ENCODE data around the gene SMC6.

SMC6 gene

GRCh38 chr2:17616405-17616804 lies 137.2 kb downstream of the SMC6 start:
- DNase-seq (ENCODE audit: low read depth in 3 of 3), result no peak

DNA sequence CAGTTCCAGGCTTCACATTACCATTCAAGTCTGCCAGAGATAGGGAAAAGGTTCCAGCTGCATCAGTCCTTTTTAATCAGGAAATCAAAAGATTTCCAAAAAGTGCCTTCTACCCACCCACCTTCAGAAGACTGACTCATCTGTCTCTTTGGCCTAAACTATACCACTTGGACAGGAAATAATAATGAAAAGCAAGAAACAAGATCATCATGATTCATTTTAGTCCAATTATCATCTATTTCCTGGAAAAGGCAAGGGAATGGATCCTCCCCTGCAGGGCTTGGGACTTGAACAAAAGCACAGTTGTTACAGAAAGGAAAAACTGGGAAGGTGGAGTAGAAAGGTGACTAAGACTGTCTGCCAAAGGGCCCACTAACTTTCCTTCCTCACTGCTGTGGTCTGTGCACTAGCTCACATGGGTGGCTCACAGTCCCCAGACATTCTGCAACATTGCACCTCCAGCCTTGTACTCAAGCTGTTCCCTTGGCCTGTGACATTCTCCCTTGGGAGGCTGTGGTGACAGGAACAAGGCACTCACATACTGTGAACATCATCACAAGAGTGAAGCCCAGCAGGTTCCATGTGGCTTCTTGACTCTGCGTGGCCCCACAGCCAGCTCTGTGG lies 137.8 kb downstream of the SMC6 start:
- DNase-seq (ENCODE audit: low read depth in 3 of 3), result no peak

DNA sequence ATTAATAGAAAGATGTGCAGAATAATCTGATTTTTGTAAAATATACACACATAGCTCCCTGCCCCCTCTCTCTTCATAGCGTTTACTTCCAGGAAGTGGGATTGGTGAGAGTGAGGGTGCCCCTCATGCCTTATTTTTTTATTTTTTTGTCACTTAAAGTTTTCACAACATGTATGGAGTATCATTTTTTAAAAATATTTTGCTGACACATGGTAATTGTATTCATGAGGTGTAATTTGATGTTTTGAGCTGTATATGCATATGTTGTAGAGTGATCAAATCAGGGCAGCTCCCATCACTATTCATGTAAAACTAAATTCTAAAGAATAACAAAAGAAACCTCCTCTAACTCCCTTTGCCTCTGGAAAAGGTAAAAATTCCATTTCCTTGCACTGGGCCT lies 138.5 kb downstream of the SMC6 start:
- DNase-seq (ENCODE audit: low read depth in 3 of 3), result no peak

- no peak for DNase-seq (ENCODE audit: low read depth in 3 of 3)
These were observed 139.3 kb downstream of the SMC6 start for GRCh38 chr2:17614174-17614930.

Data from stimulated activated CD4-positive, alpha-beta T cell treated with anti-CD3 and anti-CD28 coated beads, TNF-alpha, amount 100 ng/mL, for 24 hours (primary cell).